HG03039 (cell line): ENCODE data around the gene SRSF7.
A peak's percentile ranks its signal among the peaks of the same experiment; 100 is the strongest.
"Not testable (repeated sequence)": the region's sequence is repeated elsewhere in the genome, so short reads cannot be mapped to it uniquely, and the experiment has no call there.

Experiments
- ATAC-seq: cut with Tn5 transposase; IDR thresholded peaks from one replicate; pipeline ENCODE4 v1.9.1; 2021; ENCODE audit warnings: mild to moderate bottlenecking, moderate library complexity; ENCODE audit not compliant: unreplicated experiment

Gene SRSF7

GRCh38 chr2:38750891-38751595, at the start of gene SRSF7:
Gene SRSF7, minus strand, starts transcription at chr2:38751361. Its CDS starts 105 bp downstream, at chr2:38751256.
- peak; percentile 77 for ATAC-seq

DNA sequence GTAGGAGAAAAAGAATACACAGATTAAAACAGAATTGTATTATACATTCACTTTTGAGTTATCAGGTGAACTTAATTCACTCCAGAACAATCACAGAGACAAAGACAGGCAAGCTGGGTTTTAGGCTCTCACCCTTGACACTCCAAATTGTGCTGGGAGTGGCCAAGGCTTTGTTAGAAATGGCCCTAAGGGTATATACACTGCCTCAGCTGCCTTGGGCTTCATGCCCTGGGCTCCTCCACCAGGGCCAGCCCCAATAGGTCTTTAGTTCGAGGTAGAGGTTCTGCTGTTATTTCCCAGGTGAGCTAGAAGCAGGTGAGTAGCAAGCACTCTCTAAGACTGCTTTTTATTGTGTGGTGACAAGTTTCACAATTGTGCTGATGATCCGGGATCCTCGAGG, 46.8 kb upstream of the SRSF7 start:
- no peak for ATAC-seq

DNA sequence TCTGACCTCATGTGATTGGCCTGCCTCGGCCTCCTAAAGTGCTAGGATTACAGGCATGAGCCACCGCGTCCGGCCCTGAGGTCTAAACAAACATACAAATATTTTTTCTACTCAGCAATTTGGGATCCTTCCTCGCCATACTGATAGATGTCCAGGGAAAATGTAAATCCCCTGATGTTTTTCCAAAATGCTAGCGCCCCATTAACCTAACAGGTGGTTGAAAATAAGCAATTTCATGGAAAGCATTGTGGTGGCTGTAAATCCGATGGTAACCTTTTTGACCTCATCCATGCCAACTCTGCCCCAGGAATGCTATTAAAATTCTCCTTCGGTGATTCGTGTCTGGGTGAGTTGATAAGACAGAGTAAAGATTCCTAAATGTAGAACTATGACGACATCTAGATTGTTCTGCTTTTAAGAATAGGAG, 46.1 kb upstream of the SRSF7 start:
- ATAC-seq = no peak

GRCh38 chr2:38795016-38795415, 43.9 kb upstream of the SRSF7 start:
- not testable (repeated sequence) for ATAC-seq

- no peak for ATAC-seq
Observed at GRCh38 chr2:38794235-38794946, 43.2 kb upstream of the SRSF7 start.

GRCh38 chr2:38793511-38793910, 42.4 kb upstream of the SRSF7 start:
- no peak for ATAC-seq

GRCh38 chr2:38792751-38793150, 41.6 kb upstream of the SRSF7 start:
- no peak for ATAC-seq

DNA sequence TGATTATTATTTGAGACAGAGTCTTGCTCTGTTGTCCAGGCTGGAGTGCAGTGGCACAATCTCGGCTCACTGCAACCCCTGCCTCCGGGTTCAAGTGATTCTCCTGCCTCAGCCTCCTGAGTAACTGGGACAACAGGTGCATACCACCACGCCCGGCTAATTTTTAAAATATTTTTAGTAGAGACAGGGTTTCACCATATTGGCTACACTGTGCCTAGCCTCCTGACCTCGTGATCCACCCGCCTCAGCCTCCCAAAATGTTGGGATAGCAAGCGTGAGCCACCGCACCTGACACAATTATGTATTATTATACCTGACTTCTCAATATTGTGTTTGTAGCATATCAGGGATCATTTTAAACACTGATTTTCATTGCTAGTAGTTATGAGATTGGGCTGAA, 41.2 kb upstream of the SRSF7 start:
- not testable (repeated sequence) for ATAC-seq

- ATAC-seq = no peak
Observed at GRCh38 chr2:38791744-38792143, 40.6 kb upstream of the SRSF7 start.

DNA sequence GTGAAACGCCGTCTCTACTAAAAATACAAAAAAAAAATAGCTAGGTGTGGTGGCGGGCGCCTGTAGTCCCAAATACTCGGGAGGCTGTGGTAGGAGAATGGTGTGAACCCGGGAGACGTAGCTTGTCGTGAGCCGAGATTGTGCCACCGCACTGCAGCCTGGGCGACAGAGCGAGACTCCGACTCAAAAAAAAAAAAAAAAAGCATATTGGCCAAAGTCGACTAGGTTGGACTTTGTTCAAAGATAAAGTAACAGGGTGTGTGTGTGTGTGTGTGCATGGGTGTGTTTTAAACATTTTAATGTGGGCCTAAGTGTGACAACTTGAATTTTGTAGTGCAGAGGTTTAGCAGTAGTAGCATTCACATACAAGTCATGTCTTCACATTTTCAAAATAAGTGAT, 38.5 kb upstream of the SRSF7 start:
- ATAC-seq = no peak

- no peak for ATAC-seq
Observed at GRCh38 chr2:38788306-38788705, 37.1 kb upstream of the SRSF7 start.

GRCh38 chr2:38783586-38783985, 32.4 kb upstream of the SRSF7 start:
- ATAC-seq = no peak

GRCh38 chr2:38778687-38779082, 27.5 kb upstream of the SRSF7 start:
- no peak for ATAC-seq

- ATAC-seq = no peak
Observed at GRCh38 chr2:38776531-38776930, 25.4 kb upstream of the SRSF7 start.

DNA sequence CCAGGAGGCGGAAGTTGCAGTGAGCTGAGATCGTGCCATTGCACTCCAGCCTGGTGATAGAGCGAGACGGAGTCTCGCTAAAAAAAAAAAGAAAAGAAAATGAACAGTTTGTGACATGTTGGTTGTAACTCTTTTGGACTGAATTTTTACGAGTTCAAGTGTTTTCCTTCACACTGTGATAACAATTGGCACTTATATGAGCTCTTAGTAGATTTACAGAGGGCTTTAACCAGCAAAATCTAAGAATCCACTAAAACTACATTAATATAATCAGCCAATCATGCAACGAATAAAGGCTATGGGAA, 24.7 kb upstream of the SRSF7 start:
- no peak for ATAC-seq

DNA sequence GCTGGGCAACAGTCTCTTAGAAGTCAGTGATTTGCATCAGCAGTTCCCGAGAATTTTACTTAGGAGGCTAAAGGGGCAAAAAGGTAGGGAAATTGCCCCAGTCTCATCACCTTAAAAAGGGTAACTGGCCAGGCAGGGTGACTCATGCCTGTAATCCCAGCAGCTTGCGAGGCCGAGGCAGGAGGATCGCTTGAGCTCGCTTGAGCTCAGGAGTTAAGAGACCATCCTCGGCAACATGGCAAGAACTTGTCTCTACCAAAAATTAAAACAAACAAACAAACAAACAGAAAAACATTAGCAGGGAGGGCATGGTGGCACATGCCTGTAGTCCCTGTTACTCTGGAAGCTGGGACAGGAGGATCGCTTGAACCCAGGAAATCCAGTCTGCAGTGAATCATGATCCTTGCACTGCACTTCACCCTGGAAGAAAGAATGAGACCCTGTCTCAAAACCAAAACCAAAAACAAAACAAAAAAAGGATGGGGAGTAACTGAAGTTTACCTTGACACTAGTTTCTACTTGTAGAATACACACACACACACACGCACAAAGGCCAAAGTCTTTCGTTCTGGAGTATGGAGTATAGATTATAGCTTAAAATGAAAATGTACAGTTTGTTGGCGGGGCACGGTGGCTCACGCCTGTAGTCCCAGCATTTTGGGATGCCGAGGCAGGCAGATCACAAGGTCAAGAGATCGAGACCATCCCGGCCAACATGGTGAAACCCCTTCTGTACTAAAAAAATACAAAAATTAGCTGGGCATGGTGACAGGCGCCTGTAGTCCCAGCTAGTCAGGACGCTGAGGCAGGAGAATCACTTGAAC, 24.1 kb upstream of the SRSF7 start:
- no peak for ATAC-seq

DNA sequence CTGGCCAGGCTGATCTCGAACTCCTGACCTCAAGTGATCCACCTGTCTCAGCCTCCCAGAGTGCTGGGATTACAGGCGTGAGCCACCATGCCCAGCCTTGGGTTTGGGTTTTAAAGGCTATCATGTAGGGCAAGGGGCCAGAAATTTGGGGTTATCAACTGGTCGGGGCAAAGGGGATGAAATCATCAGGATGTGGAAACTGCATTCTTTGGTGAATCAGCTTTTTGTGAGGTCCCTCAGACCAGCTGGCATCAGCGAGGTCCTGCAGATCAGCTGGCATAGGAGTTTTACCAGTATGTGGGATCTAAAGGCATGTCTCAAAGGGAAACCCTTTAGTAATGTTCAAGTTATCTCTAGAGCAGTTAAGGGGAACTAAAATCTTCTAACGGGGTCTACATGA, 20.5 kb upstream of the SRSF7 start:
- no peak for ATAC-seq

- ATAC-seq = no peak
Observed at GRCh38 chr2:38765551-38765950, 14.4 kb upstream of the SRSF7 start.

- ATAC-seq = no peak
Observed at GRCh38 chr2:38765149-38765548, 14.0 kb upstream of the SRSF7 start.

- ATAC-seq = no peak
Observed at GRCh38 chr2:38763728-38764127, 12.6 kb upstream of the SRSF7 start.

GRCh38 chr2:38763228-38763627, 12.1 kb upstream of the SRSF7 start:
- ATAC-seq = no peak

DNA sequence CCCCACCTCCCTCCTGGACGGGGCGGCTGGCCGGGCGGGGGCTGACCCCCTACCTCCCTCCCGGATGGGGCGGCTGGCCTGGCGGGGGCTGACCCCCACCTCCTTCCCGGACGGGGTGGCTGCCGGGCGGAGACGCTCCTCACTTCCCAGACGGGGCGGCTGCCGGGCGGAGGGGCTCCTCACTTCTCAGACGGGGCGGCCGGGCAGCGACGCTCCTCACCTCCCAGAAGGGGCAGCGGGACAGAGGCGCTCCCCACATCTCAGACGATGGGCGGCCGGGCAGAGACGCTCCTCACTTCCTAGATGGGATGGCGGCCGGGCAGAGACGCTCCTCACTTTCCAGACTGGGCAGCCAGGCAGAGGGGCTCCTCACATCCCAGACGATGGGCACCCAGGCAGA, 4.7 kb upstream of the SRSF7 start:
- ATAC-seq = not testable (repeated sequence)
